Smooth muscle cell (in vitro differentiated cells): ENCODE results near the gene ELOVL2. TPM values are rescaled to one million over a fixed set of nuclear protein-coding genes. Genes with fewer than 3 reads are reported as not detected.
"Not testable (repeated sequence)": the region's sequence is repeated elsewhere in the genome, so short reads cannot be mapped to it uniquely, and the experiment has no call there.

Experiments used
- DNase-seq: peaks from one replicate; lab custom pipeline; 2025; ENCODE audit not compliant: unreplicated experiment; lab: John Stamatoyannopoulos, UW
- H2AFZ ChIP-seq: fragments of 200-600 bp; sonication (generic); 2 replicates; pipeline ENCODE4 v1.6.0; 2016; ENCODE audit warnings: antibody characterized with exemption, low read depth, mild to moderate bottlenecking
- H3F3A ChIP-seq: fragments of 200-600 bp; sonication (generic); 2 replicates; pipeline ENCODE4 v1.6.0; 2017; ENCODE audit warnings: antibody characterized with exemption, low read depth
- H3K27ac ChIP-seq: fragments of 200-600 bp; sonication (generic); 2 replicates; pipeline ENCODE4 v1.5.1; 2016; ENCODE audit warnings: low read depth, mild to moderate bottlenecking
- H3K27me3 ChIP-seq: fragments of 200-600 bp; sonication (generic); 2 replicates; pipeline ENCODE4 v1.6.1; 2016; ENCODE audit warnings: low read depth, mild to moderate bottlenecking
- H3K36me3 ChIP-seq: fragments of 200-600 bp; sonication (generic); 2 replicates; pipeline ENCODE4 v1.5.1; 2016; ENCODE audit warnings: low read depth
- H3K4me1 ChIP-seq: fragments of 200-600 bp; sonication (generic); 2 replicates; pipeline ENCODE4 v1.5.1; 2016; ENCODE audit warnings: low read depth
- H3K4me2 ChIP-seq: fragments of 200-600 bp; sonication (generic); 2 replicates; pipeline ENCODE4 v1.6.0; 2016; ENCODE audit warnings: mild to moderate bottlenecking
- H3K4me3 ChIP-seq: fragments of 200-600 bp; sonication (generic); 2 replicates; pipeline ENCODE4 v1.5.1; 2016; ENCODE audit warnings: mild to moderate bottlenecking
- H3K79me2 ChIP-seq: fragments of 200-600 bp; sonication (generic); 2 replicates; pipeline ENCODE4 v1.6.0; 2016; ENCODE audit warnings: low read depth, mild to moderate bottlenecking
- H3K9ac ChIP-seq: fragments of 200-600 bp; sonication (generic); 2 replicates; pipeline ENCODE4 v1.6.0; 2016; ENCODE audit warnings: low read depth
- H3K9me3 ChIP-seq: fragments of 200-600 bp; sonication (generic); replicated peaks from 2 replicates; pipeline ENCODE4 v1.5.1; 2016; ENCODE audit warnings: low read depth
- H4K20me1 ChIP-seq: fragments of 200-600 bp; sonication (generic); 2 replicates; pipeline ENCODE4 v1.6.0; 2016; ENCODE audit warnings: low read depth
- CTCF ChIP-seq: fragments of 200-600 bp; sonication (generic); IDR thresholded peaks from 2 replicates; pipeline ENCODE4 v1.5.1; 2017; ENCODE audit warnings: borderline replicate concordance, mild to moderate bottlenecking, antibody characterized with exemption; ENCODE audit not compliant: insufficient read depth, poor library complexity, severe bottlenecking
- WGBS: methylation state at CpG from one replicate; pipeline ENCODE4 v1.1.7; 2016; ENCODE audit warnings: low lambda C conversion rate; 5-methylcytosine and 5-hydroxymethylcytosine counted together
- polyA plus RNA-seq: library from polyadenylated mRNA; unstranded; fragments of >200 nt; fragmentation: Nextera tagmentation; extraction: Ambion mirVana; gene quantifications from 2 replicates; pipeline ENCODE4 v1.2.1, GENCODE V29; 2016
- total RNA-seq: library from RNA; depleted of rRNA; stranded (reverse); fragments of >200 nt; gene quantifications from 2 replicates; pipeline ENCODE4 v1.2.3, GENCODE V29; 2014

The ELOVL2 gene
- total and polyA plus RNA-seq, 2 experiments from 2014 or later: 15.9 to 28.9 TPM

- H3K27me3 ChIP-seq: no peaks in the 10 kb centered on the region
- H3F3A ChIP-seq: peaks cover 20% of the 10 kb centered on the region
- no peaks in the 10 kb centered on the region for H4K20me1 ChIP-seq
- no peaks in the 10 kb centered on the region for H3K79me2 ChIP-seq
- H3K4me2 ChIP-seq: no peak overlapping the region
- H3K4me1 ChIP-seq: peaks cover 21% of the 10 kb centered on the region
- H3K36me3 ChIP-seq: no peaks in the 10 kb centered on the region
- no peak overlapping the region for H3K9ac ChIP-seq
- no peak for TF ChIP-seq CTCF
- no peaks in the 10 kb centered on the region for H3K9me3 ChIP-seq
- no peak for DNase-seq
- WGBS: 37% methylated on average over 4 of the region's 4 CpGs
- no peak overlapping the region for H3K27ac ChIP-seq
- H2AFZ ChIP-seq: no peak overlapping the region
- H3K4me3 ChIP-seq: no peak overlapping the region
Observed at GRCh38 chr6:11006061-11006460, 38.0 kb downstream of the ELOVL2 start.

- not testable (repeated sequence) for H3K4me1 ChIP-seq, DNase-seq, H4K20me1 ChIP-seq, H2AFZ ChIP-seq, H3K27me3 ChIP-seq, H3K36me3 ChIP-seq, H3K4me3 ChIP-seq, H3K27ac ChIP-seq, H3K9me3 ChIP-seq, H3K4me2 ChIP-seq, H3K79me2 ChIP-seq, H3K9ac ChIP-seq
- H3F3A ChIP-seq: peaks cover 11% of the 10 kb centered on the region
- WGBS: 97% methylated on average over 5 of the region's 5 CpGs
Observed at GRCh38 chr6:11003297-11003696, 40.8 kb downstream of the ELOVL2 start.

GRCh38 chr6:11002176-11002575 lies 41.9 kb downstream of the ELOVL2 start:
- H3K9me3 ChIP-seq: no peaks in the 10 kb centered on the region
- 92% methylated on average over 2 of the region's 2 CpGs for WGBS
- no peak overlapping the region for H3K4me2 ChIP-seq
- no peak for TF ChIP-seq CTCF
- H3K79me2 ChIP-seq: no peaks in the 10 kb centered on the region
- no peaks in the 10 kb centered on the region for H3K36me3 ChIP-seq
- no peak for DNase-seq
- no peak overlapping the region for H3K9ac ChIP-seq
- peaks cover 8% of the 10 kb centered on the region for H3F3A ChIP-seq
- H3K4me1 ChIP-seq: no peaks in the 10 kb centered on the region
- no peak overlapping the region for H2AFZ ChIP-seq
- no peaks in the 10 kb centered on the region for H3K27me3 ChIP-seq
- H4K20me1 ChIP-seq: no peaks in the 10 kb centered on the region
- H3K4me3 ChIP-seq: no peak overlapping the region
- no peak overlapping the region for H3K27ac ChIP-seq

- Histone ChIP-seq H4K20me1 (no peaks in the 10 kb centered on the region), H3K4me2 (no peak overlapping the region), H3K79me2 (no peaks in the 10 kb centered on the region), H3K4me1 (no peaks in the 10 kb centered on the region), H3K27me3 (no peaks in the 10 kb centered on the region), H3K9me3 (no peaks in the 10 kb centered on the region), H2AFZ (no peak overlapping the region), H3K27ac (no peak overlapping the region), H3K36me3 (no peaks in the 10 kb centered on the region), H3K9ac (no peak overlapping the region), H3F3A (no peaks in the 10 kb centered on the region), H3K4me3 (no peak overlapping the region)
- TF ChIP-seq CTCF: no peak
- WGBS: 77% methylated on average over 2 of the region's 2 CpGs
- DNase-seq: no peak
Observed at GRCh38 chr6:10999994-11000393, 44.1 kb downstream of the ELOVL2 start.
